ENCODE measurements around the gene HSDL2. TPM values are rescaled to one million over a fixed set of nuclear protein-coding genes. Genes with fewer than 3 reads are reported as not detected.

Gene HSDL2
- total and polyA plus RNA-seq, 2 donors (not counting 1 experiment from before 2014, with no cell fraction given), result 47.9 to 49.9 TPM

DNA sequence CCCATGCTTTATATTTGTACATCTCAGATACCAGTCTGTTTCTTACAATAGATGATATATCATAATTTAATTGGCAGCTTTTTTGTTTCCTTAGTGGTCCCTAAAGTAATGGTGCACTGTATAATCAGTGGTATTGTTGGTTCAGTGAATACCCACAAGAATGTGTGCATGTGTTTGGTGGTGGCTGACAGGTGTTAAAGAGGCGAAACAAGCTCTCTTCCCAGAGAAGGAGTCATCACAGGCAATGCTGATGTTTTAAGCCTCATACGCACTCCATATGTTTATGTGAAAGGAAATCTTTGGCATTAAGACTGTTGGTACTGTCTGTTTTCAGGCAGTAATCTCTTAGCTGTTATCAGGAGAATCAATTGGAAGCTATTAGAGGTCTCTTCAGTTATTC is 57.5 kb downstream of the HSDL2 start:
- Histone ChIP-seq H3K27me3 (ENCODE audit: control insufficient read depth, insufficient read depth, low read length) (no peaks in the 10 kb centered on the region), H4K20me1 (ENCODE audit: control insufficient read depth, extremely low read depth, insufficient read depth, low read length) (no peaks in the 10 kb centered on the region), H3K36me3 (ENCODE audit: control insufficient read depth, insufficient read depth, low read length) (no peaks in the 10 kb centered on the region), H3K27ac (ENCODE audit: insufficient read depth, low read length) (no peak overlapping the region), H3K79me2 (ENCODE audit: control insufficient read depth, insufficient read depth, low read length) (no peaks in the 10 kb centered on the region), H3K4me1 (ENCODE audit: control insufficient read depth, extremely low read depth, insufficient read depth, low read length) (no peaks in the 10 kb centered on the region), H3K9me3 (ENCODE audit: control insufficient read depth, insufficient read depth, low read depth, low read length) (no peaks in the 10 kb centered on the region), H3K9ac (ENCODE audit: insufficient read depth, low read length) (no peak overlapping the region), H3K4me2 (ENCODE audit: extremely low read depth, insufficient read depth, low read length) (no peak overlapping the region), H2AFZ (ENCODE audit: low read length) (no peak overlapping the region), H3K4me3 (replicated peaks in 1 of 4; ENCODE audit: control extremely low read depth in 1 of 4, insufficient read depth in 1 of 4, low read depth in 3 of 4, low read length in 4 of 4) (no peak overlapping the region)
- DNase-seq (ENCODE audit: low read depth in 2 of 2), result no peak
- TF ChIP-seq, protein P1, sequence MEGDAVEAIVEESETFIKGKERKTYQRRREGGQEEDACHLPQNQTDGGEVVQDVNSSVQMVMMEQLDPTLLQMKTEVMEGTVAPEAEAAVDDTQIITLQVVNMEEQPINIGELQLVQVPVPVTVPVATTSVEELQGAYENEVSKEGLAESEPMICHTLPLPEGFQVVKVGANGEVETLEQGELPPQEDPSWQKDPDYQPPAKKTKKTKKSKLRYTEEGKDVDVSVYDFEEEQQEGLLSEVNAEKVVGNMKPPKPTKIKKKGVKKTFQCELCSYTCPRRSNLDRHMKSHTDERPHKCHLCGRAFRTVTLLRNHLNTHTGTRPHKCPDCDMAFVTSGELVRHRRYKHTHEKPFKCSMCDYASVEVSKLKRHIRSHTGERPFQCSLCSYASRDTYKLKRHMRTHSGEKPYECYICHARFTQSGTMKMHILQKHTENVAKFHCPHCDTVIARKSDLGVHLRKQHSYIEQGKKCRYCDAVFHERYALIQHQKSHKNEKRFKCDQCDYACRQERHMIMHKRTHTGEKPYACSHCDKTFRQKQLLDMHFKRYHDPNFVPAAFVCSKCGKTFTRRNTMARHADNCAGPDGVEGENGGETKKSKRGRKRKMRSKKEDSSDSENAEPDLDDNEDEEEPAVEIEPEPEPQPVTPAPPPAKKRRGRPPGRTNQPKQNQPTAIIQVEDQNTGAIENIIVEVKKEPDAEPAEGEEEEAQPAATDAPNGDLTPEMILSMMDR (conservative IDR thresholded peaks at IDR 0.05 in 1 of 2, IDR thresholded peaks at IDR 0.05 in 1 of 2; ENCODE audit: low read depth in 1 of 2, low read length in 2 of 2), result no peak
- TF ChIP-seq EZH2 (IDR thresholded peaks at IDR 0.05; ENCODE audit: low read length, missing control alignments), result no peak

DNA sequence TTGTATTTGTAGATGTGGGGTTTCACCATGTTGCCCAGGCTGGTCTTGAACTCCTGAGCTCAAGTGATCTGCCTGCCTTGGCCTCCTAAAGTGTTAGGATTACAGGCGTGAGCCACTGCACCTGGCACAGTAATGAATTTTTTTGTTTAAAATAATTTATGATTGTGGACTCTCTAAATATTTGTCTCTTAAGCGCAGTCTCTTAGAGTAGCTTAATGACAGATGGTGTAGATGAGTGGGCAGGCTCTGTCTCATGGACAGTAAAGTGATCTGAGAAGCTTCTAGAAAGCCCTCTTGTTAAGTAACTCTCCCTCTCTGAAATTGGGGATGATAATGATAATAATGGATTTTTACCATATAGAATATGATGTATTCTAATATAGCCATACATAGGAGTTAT is 59.3 kb downstream of the HSDL2 start:
- Histone ChIP-seq H2AFZ (ENCODE audit: low read length) (no peak overlapping the region), H3K4me1 (ENCODE audit: control insufficient read depth, extremely low read depth, insufficient read depth, low read length) (no peaks in the 10 kb centered on the region), H4K20me1 (ENCODE audit: control insufficient read depth, extremely low read depth, insufficient read depth, low read length) (no peaks in the 10 kb centered on the region), H3K79me2 (ENCODE audit: control insufficient read depth, insufficient read depth, low read length) (no peaks in the 10 kb centered on the region), H3K27ac (ENCODE audit: insufficient read depth, low read length) (no peak overlapping the region), H3K4me3 (replicated peaks in 1 of 4; ENCODE audit: control extremely low read depth in 1 of 4, insufficient read depth in 1 of 4, low read depth in 3 of 4, low read length in 4 of 4) (no peak overlapping the region), H3K27me3 (ENCODE audit: control insufficient read depth, insufficient read depth, low read length) (no peaks in the 10 kb centered on the region), H3K9me3 (ENCODE audit: control insufficient read depth, insufficient read depth, low read depth, low read length) (no peaks in the 10 kb centered on the region), H3K4me2 (ENCODE audit: extremely low read depth, insufficient read depth, low read length) (no peak overlapping the region), H3K36me3 (ENCODE audit: control insufficient read depth, insufficient read depth, low read length) (peaks cover 1% of the 10 kb centered on the region), H3K9ac (ENCODE audit: insufficient read depth, low read length) (no peak overlapping the region)
- no peak for DNase-seq (ENCODE audit: low read depth in 2 of 2)
- TF ChIP-seq, protein P1 (conservative IDR thresholded peaks at IDR 0.05 in 1 of 2, IDR thresholded peaks at IDR 0.05 in 1 of 2; ENCODE audit: low read depth in 1 of 2, low read length in 2 of 2), result no peak
- no peak for TF ChIP-seq EZH2 (IDR thresholded peaks at IDR 0.05; ENCODE audit: low read length, missing control alignments)

DNA sequence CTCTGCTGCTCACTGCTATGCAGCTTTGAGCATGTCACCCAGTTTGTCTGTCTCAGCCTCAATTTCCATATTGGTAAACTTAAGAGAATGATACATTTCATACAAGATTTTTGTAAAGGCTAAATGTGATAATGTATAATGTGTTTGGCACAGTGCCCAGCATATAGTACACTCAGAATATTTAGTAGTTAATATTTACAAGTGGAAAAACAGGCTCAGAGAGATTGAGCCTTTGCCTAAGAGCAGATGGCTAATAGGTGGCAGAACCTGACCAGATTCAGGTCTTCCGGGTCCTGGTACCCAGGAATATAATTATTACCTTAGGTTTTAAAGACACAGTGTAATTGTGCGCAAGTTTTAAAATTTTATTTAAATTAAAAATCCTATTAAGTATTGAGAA is 59.9 kb downstream of the HSDL2 start:
- H4K20me1 ChIP-seq (ENCODE audit: control insufficient read depth, extremely low read depth, insufficient read depth, low read length), result no peaks in the 10 kb centered on the region
- TF ChIP-seq, protein P1 (conservative IDR thresholded peaks at IDR 0.05 in 1 of 2, IDR thresholded peaks at IDR 0.05 in 1 of 2; ENCODE audit: low read depth in 1 of 2, low read length in 2 of 2), result no peak
- no peak for TF ChIP-seq EZH2 (IDR thresholded peaks at IDR 0.05; ENCODE audit: low read length, missing control alignments)

More for the DNA sequence above, 59.9 kb downstream of the HSDL2 start:
- Histone ChIP-seq H3K4me2 (ENCODE audit: extremely low read depth, insufficient read depth, low read length) (no peak overlapping the region), H3K27me3 (ENCODE audit: control insufficient read depth, insufficient read depth, low read length) (no peaks in the 10 kb centered on the region), H2AFZ (ENCODE audit: low read length) (no peak overlapping the region), H3K27ac (ENCODE audit: insufficient read depth, low read length) (no peak overlapping the region), H3K4me3 (replicated peaks in 1 of 4; ENCODE audit: control extremely low read depth in 1 of 4, insufficient read depth in 1 of 4, low read depth in 3 of 4, low read length in 4 of 4) (no peak overlapping the region), H3K79me2 (ENCODE audit: control insufficient read depth, insufficient read depth, low read length) (no peaks in the 10 kb centered on the region), H3K36me3 (ENCODE audit: control insufficient read depth, insufficient read depth, low read length) (peaks cover 1% of the 10 kb centered on the region), H3K4me1 (ENCODE audit: control insufficient read depth, extremely low read depth, insufficient read depth, low read length) (no peaks in the 10 kb centered on the region), H3K9ac (ENCODE audit: insufficient read depth, low read length) (no peak overlapping the region), H3K9me3 (ENCODE audit: control insufficient read depth, insufficient read depth, low read depth, low read length) (no peaks in the 10 kb centered on the region)
- no peak for DNase-seq (ENCODE audit: low read depth in 2 of 2)

Measured in fibroblast of lung (primary cell).